A673 (cell line): ENCODE results near the gene KLHDC4. TPM values are rescaled to one million over a fixed set of nuclear protein-coding genes. Genes with fewer than 3 reads are reported as not detected.
"Not testable (repeated sequence)": the region's sequence is repeated elsewhere in the genome, so short reads cannot be mapped to it uniquely, and the experiment has no call there.

Source experiments
- BruUV-seq: library from RNA; stranded (reverse); fragments of 400-500 nt; replicated peaks from 2 replicates; lab custom pipeline; 2021; lab: Mats Ljungman, UMichigan
- CTCF ChIA-PET: fragments of 300-600 bp; sonication (Branson Sonifier 250); formaldehyde crosslinking; loops from one replicate; lab custom pipeline; 2022; ENCODE audit warnings: antibody characterized with exemption; lab: Charles Lee
- POLR2A ChIA-PET: fragments of 300-600 bp; sonication (Branson Sonifier 250); formaldehyde crosslinking; loops from one replicate; lab custom pipeline; 2022; ENCODE audit warnings: antibody characterized with exemption; ENCODE audit not compliant: low non-redundant PET; lab: Charles Lee
- DNase-seq: peaks from one replicate; pipeline ENCODE4 v3.0.0-alpha.2; 2015; ENCODE audit warnings: low spot score
- H3K27ac ChIP-seq: fragments of 200-600 bp; sonication (generic); 2 replicates; pipeline ENCODE4 v1.5.1; 2016; ENCODE audit warnings: mixed run types, low read depth, mild to moderate bottlenecking, mixed read lengths, antibody characterized with exemption, low read length; ENCODE audit not compliant: poor library complexity, severe bottlenecking
- H3K27me3 ChIP-seq: fragments of 200-600 bp; sonication (generic); replicated peaks from 2 replicates; pipeline ENCODE4 v1.6.1; 2017; ENCODE audit warnings: mixed run types, low read depth, mild to moderate bottlenecking, mixed read lengths, antibody characterized with exemption, low read length; ENCODE audit not compliant: insufficient read depth, poor library complexity
- H3K36me3 ChIP-seq: fragments of 200-600 bp; sonication (generic); 2 replicates; pipeline ENCODE4 v1.6.1; 2016; ENCODE audit warnings: mixed run types, mild to moderate bottlenecking, mixed read lengths, antibody characterized with exemption, low read length; ENCODE audit not compliant: insufficient read depth, poor library complexity, severe bottlenecking
- H3K4me1 ChIP-seq: fragments of 200-600 bp; sonication (generic); 2 replicates; pipeline ENCODE4 v1.6.1; 2017; ENCODE audit warnings: mixed run types, mild to moderate bottlenecking, mixed read lengths, antibody characterized with exemption, low read length; ENCODE audit not compliant: insufficient read depth, poor library complexity, severe bottlenecking
- H3K4me3 ChIP-seq: fragments of 200-600 bp; sonication (generic); 2 replicates; pipeline ENCODE4 v1.5.1; 2016; ENCODE audit warnings: low read depth, mixed run types, mild to moderate bottlenecking, mixed read lengths, low read length; ENCODE audit not compliant: poor library complexity, severe bottlenecking
- H3K9me3 ChIP-seq: fragments of 200-600 bp; sonication (generic); 2 replicates; pipeline ENCODE4 v1.6.1; 2016; ENCODE audit warnings: mixed run types, low read depth, mild to moderate bottlenecking, mixed read lengths, antibody characterized with exemption, low read length; ENCODE audit not compliant: poor library complexity, severe bottlenecking
- CTCF ChIP-seq: fragments of 300-800, 200-600 bp; sonication (generic); conservative IDR thresholded peaks from 2 replicates; pipeline ENCODE4 v1.5.1; 2017; ENCODE audit warnings: low read depth, mild to moderate bottlenecking, antibody characterized with exemption, low read length, moderate library complexity, mixed read lengths
- EZH2 ChIP-seq: fragments of 200-600 bp; sonication (generic); IDR thresholded peaks from 2 replicates; pipeline ENCODE4 v1.6.1; 2017; ENCODE audit warnings: borderline replicate concordance, low read depth, mild to moderate bottlenecking, mixed read lengths, antibody characterized with exemption, low read length; ENCODE audit not compliant: poor library complexity, severe bottlenecking
- intact Hi-C: fragments of 100-400 bp; cut with micrococcal nuclease; formaldehyde crosslinking; loops from one replicate; pipeline ENCODE4 v1.10.0; 2022; ENCODE audit not compliant: unreplicated experiment
- total RNA-seq: library from RNA; stranded (reverse); gene quantifications from 2 replicates; pipeline ENCODE4 v1.2.3, GENCODE V29; 2021

The KLHDC4 gene
- total RNA-seq, 1 experiment from 2014 or later: 86.6 TPM

GRCh38 chr16:87790292-87791100 is 24.7 kb upstream of the KLHDC4 start:
- ChIA-PET CTCF (no interaction called here), POLR2A (interaction anchor here (0.6 kb wide), 1 partner anchor 412 kb away, joined by 4 read pairs; no protein-coding TSS in a partner anchor)
- TF ChIP-seq CTCF (no peak), EZH2 (no peak)
- no peak for DNase-seq
- intact Hi-C loops: no loop called here
- Histone ChIP-seq H3K27ac (no peak overlapping the region), H3K36me3 (no peaks in the 10 kb centered on the region), H3K4me3 (no peak overlapping the region), H3K27me3 (no peaks in the 10 kb centered on the region), H3K4me1 (peaks cover 15% of the 10 kb centered on the region), H3K9me3 (no peaks in the 10 kb centered on the region)
- no TSS peak for BruUV-seq

GRCh38 chr16:87789437-87790291 is 23.9 kb upstream of the KLHDC4 start:
- intact Hi-C loops: no loop called here
- DNase-seq: no peak
- Histone ChIP-seq H3K4me1 (peaks cover 14% of the 10 kb centered on the region), H3K4me3 (no peak overlapping the region), H3K27ac (no peak overlapping the region), H3K9me3 (no peaks in the 10 kb centered on the region), H3K27me3 (no peaks in the 10 kb centered on the region), H3K36me3 (no peaks in the 10 kb centered on the region)
- ChIA-PET CTCF (no interaction called here), POLR2A (no interaction called here)
- no TSS peak for BruUV-seq
- TF ChIP-seq EZH2 (no peak), CTCF (no peak)

- intact Hi-C loops, H3K36me3 ChIP-seq, BruUV-seq, H3K9me3 ChIP-seq, H3K4me1 ChIP-seq, H3K27me3 ChIP-seq, POLR2A ChIA-PET, CTCF ChIA-PET, H3K27ac ChIP-seq, H3K4me3 ChIP-seq, DNase-seq: not testable (repeated sequence)
These were observed 23.1 kb upstream of the KLHDC4 start for GRCh38 chr16:87788730-87789436.

- H3K36me3 ChIP-seq, H3K4me1 ChIP-seq, intact Hi-C loops, POLR2A ChIA-PET, DNase-seq, H3K4me3 ChIP-seq, BruUV-seq, H3K9me3 ChIP-seq, H3K27me3 ChIP-seq, CTCF ChIA-PET, H3K27ac ChIP-seq: not testable (repeated sequence)
These were observed 21.8 kb upstream of the KLHDC4 start for GRCh38 chr16:87787451-87788091.
